H1 (cell line): ENCODE measurements around the gene MMADHC. TPM values are rescaled to one million over a fixed set of nuclear protein-coding genes. Genes with fewer than 3 reads are reported as not detected.

Source experiments
- CTCF ChIA-PET: fragments of 300-600 bp; sonication (Branson Sonifier 250); formaldehyde crosslinking; loops from one replicate; lab custom pipeline; 2021; ENCODE audit not compliant: partially characterized antibody; lab: Charles Lee
- POLR2A ChIA-PET: fragments of 300-600 bp; sonication (Branson Sonifier 250); formaldehyde crosslinking; loops from one replicate; lab custom pipeline; 2021; ENCODE audit warnings: inconsistent platforms; ENCODE audit not compliant: partially characterized antibody; lab: Charles Lee
- DNase-seq, 2 experiments: peaks; one replicate each; pipeline versions ENCODE4 v3.0.0 to v3.0.0-alpha.2; 2010 to 2022; ENCODE audit warnings: low spot score in 2 of 2, low read depth in 1 of 2, mixed read lengths in 1 of 2
- FAIRE-seq: peaks from 2 replicates; lab custom pipeline; 2011; peaks lifted over from hg19 to GRCh38; lab: Jason Lieb, UNC
- H2AFZ ChIP-seq: 2 replicates; pipeline ENCODE4 v1.8.1; 2012; ENCODE audit warnings: low read length, inconsistent platforms
- H2AK5ac ChIP-seq: 2 replicates; pipeline ENCODE4 v1.6.1; 2013; ENCODE audit warnings: low read depth, low read length
- H2BK120ac ChIP-seq: replicated peaks from 2 replicates; pipeline ENCODE3; 2013; ENCODE audit warnings: low read depth, low read length, inconsistent platforms
- H2BK12ac ChIP-seq: 2 replicates; pipeline ENCODE4 v1.6.1; 2013; ENCODE audit warnings: low read depth, low read length
- H2BK15ac ChIP-seq: 2 replicates; pipeline ENCODE4 v1.6.1; 2013; ENCODE audit warnings: low read length
- H2BK20ac ChIP-seq: 2 replicates; pipeline ENCODE4 v1.6.1; 2013; ENCODE audit warnings: low read length
- H2BK5ac ChIP-seq: 2 replicates; pipeline ENCODE4 v1.6.1; 2013; ENCODE audit warnings: low read depth, low read length
- H3K14ac ChIP-seq: 2 replicates; pipeline ENCODE4 v1.6.1; 2013; ENCODE audit warnings: inconsistent platforms; ENCODE audit not compliant: insufficient read length
- H3K18ac ChIP-seq: 2 replicates; pipeline ENCODE4 v1.6.1; 2013; ENCODE audit warnings: low read length; ENCODE audit errors: extremely low read depth
- H3K23ac ChIP-seq: 2 replicates; pipeline ENCODE4 v1.6.1; 2013; ENCODE audit warnings: inconsistent platforms; ENCODE audit not compliant: insufficient read length
- H3K23me2 ChIP-seq: 2 replicates; pipeline ENCODE4 v1.6.1; 2013; ENCODE audit warnings: low read depth, low read length
- H3K27ac ChIP-seq: 2 replicates; pipeline ENCODE4 v1.6.1; 2011; ENCODE audit warnings: low read depth, low read length, inconsistent platforms
- H3K27me3 ChIP-seq, 4 experiments: replicated peaks in 1 of 4; 1 replicate in 1 of 4; 2 replicates in 3 of 4; pipeline versions ENCODE4 v1.6.1 to v1.8.1; 2011 to 2013; ENCODE audit warnings: low read length in 3 of 4, mild to moderate bottlenecking in 3 of 4, inconsistent platforms in 2 of 4, mixed read lengths in 2 of 4, moderate library complexity in 1 of 4; ENCODE audit not compliant: control insufficient read depth in 3 of 4, insufficient read depth in 3 of 4; ENCODE audit errors: extremely low read depth in 1 of 4
- H3K36me3 ChIP-seq, 4 experiments: 2 replicates each; pipeline versions ENCODE4 v1.6.1 to v1.8.1; 2011 to 2013; ENCODE audit warnings: mild to moderate bottlenecking in 4 of 4, low read length in 3 of 4, moderate library complexity in 2 of 4, control low read depth in 1 of 4, inconsistent platforms in 1 of 4; ENCODE audit not compliant: insufficient read depth in 4 of 4, control insufficient read depth in 2 of 4
- H3K4ac ChIP-seq: replicated peaks from 2 replicates; pipeline ENCODE3; 2013; ENCODE audit warnings: low read length, low read depth, mixed read lengths, inconsistent platforms; ENCODE audit not compliant: insufficient read length
- H3K4me1 ChIP-seq, 4 experiments: replicated peaks in 1 of 4; 1 replicate in 1 of 4; 2 replicates in 3 of 4; pipeline versions ENCODE4 v1.6.1 to v1.8.1; 2011 to 2013; ENCODE audit warnings: low read length in 3 of 4, inconsistent platforms in 2 of 4, mixed read lengths in 1 of 4; ENCODE audit not compliant: insufficient read depth in 4 of 4, control insufficient read depth in 3 of 4
- H3K4me2 ChIP-seq, 2 experiments: 2 replicates each; pipeline versions ENCODE4 v1.6.1 to v1.8.1; 2011 to 2013; ENCODE audit warnings: low read depth in 2 of 2, low read length in 2 of 2, control low read depth in 1 of 2, inconsistent platforms in 1 of 2, mild to moderate bottlenecking in 1 of 2; ENCODE audit not compliant: insufficient read depth in 1 of 2
- H3K4me3 ChIP-seq, 4 experiments: fragments of 200-600, 300-600 bp in 1 of 4; sonication (generic), shearing (Covaris generic), sonication (Bioruptor Twin) in 1 of 4; 2 replicates each; pipeline versions ENCODE4 v1.5.1 to v1.8.1; 2011 to 2016; ENCODE audit warnings: low read length in 4 of 4, low read depth in 3 of 4, control low read depth in 2 of 4, inconsistent platforms in 2 of 4, mild to moderate bottlenecking in 2 of 4, mixed read lengths in 1 of 4, moderate library complexity in 1 of 4; ENCODE audit not compliant: insufficient read depth in 2 of 4; ENCODE audit errors: extremely low read depth in 1 of 4
- H3K56ac ChIP-seq: replicated peaks from 2 replicates; pipeline ENCODE3; 2013; ENCODE audit warnings: low read depth, mild to moderate bottlenecking, mixed read lengths, low read length, inconsistent platforms; ENCODE audit not compliant: insufficient read length
- H3K79me1 ChIP-seq: 2 replicates; pipeline ENCODE4 v1.6.1; 2013; ENCODE audit warnings: low read depth, low read length, control low read depth
- H3K79me2 ChIP-seq, 2 experiments: 2 replicates each; pipeline versions ENCODE4 v1.6.1 to v1.8.1; 2012 to 2013; ENCODE audit warnings: low read length in 2 of 2, mild to moderate bottlenecking in 2 of 2, inconsistent platforms in 1 of 2; ENCODE audit not compliant: insufficient read depth in 2 of 2, control insufficient read depth in 1 of 2
- H3K9ac ChIP-seq, 4 experiments: replicated peaks in 1 of 4; 1 replicate in 1 of 4; 2 replicates in 3 of 4; pipeline versions ENCODE4 v1.6.1 to v1.8.1; 2011 to 2013; ENCODE audit warnings: low read depth in 3 of 4, low read length in 3 of 4, control low read depth in 2 of 4, mild to moderate bottlenecking in 2 of 4, moderate library complexity in 2 of 4, inconsistent platforms in 1 of 4; ENCODE audit errors: extremely low read depth in 1 of 4
- H3K9me3 ChIP-seq, 2 experiments: 2 replicates each; pipeline versions ENCODE4 v1.6.1 to v1.8.1; 2012 to 2013; ENCODE audit warnings: mild to moderate bottlenecking in 2 of 2, moderate library complexity in 2 of 2, control low read depth in 1 of 2, inconsistent platforms in 1 of 2, low read depth in 1 of 2, low read length in 1 of 2, mixed read lengths in 1 of 2; ENCODE audit not compliant: insufficient read depth in 2 of 2
- H4K20me1 ChIP-seq, 2 experiments: replicated peaks in 1 of 2; 2 replicates each; pipeline versions ENCODE3 to v1.8.1; 2011 to 2013; ENCODE audit warnings: inconsistent platforms in 2 of 2, low read length in 2 of 2, mild to moderate bottlenecking in 1 of 2; ENCODE audit not compliant: insufficient read depth in 2 of 2, control insufficient read depth in 1 of 2
- H4K5ac ChIP-seq: 2 replicates; pipeline ENCODE4 v1.6.1; 2013; ENCODE audit warnings: low read length, low read depth, mixed read lengths, inconsistent platforms; ENCODE audit not compliant: insufficient read length
- H4K8ac ChIP-seq: 2 replicates; pipeline ENCODE4 v1.8.0; 2013; ENCODE audit warnings: mild to moderate bottlenecking, moderate library complexity, low read length, inconsistent platforms; ENCODE audit not compliant: insufficient read depth; ENCODE audit errors: extremely low read depth
- H4K91ac ChIP-seq: replicated peaks from 2 replicates; pipeline ENCODE3; 2013; ENCODE audit warnings: low read length, mixed read lengths, inconsistent platforms; ENCODE audit not compliant: insufficient read length
- GABPA ChIP-seq: IDR thresholded peaks from 2 replicates; pipeline ENCODE4 v1.6.1; 2011; ENCODE audit warnings: mild to moderate bottlenecking, low read length, moderate library complexity, borderline replicate concordance; ENCODE audit not compliant: insufficient read depth
- polyA plus RNA-seq, 7 experiments: library from polyadenylated mRNA; depleted of rRNA in 3 of 7; stranded (reverse) in 5 of 7; unstranded in 2 of 7; fragments of >200 nt in 5 of 7; fragments of 200-250 nt in 2 of 7; gene quantifications; 1 replicate in 5 of 7; 2 replicates in 1 of 7; 4 replicates in 1 of 7; pipeline versions ENCODE4 v1.2.1 to v1.2.3, GENCODE V29; 2011 to 2013; ENCODE audit warnings: missing spikeins in 2 of 7, mixed read lengths in 2 of 7
- total RNA-seq: library from RNA; stranded (reverse); fragmentation: NEBNext Ultra II Directional; extraction: Animal tissue kit (Norgen Biotek cat#: 25700); gene quantifications from 2 replicates; pipeline ENCODE4 v1.2.1, GENCODE V29; 2021

Gene MMADHC
- total and polyA plus RNA-seq, 2 of the 8 experiments (the other 6 are each of a cell fraction or from before 2014, with no cell fraction given), result 61.1 to 130 TPM

DNA sequence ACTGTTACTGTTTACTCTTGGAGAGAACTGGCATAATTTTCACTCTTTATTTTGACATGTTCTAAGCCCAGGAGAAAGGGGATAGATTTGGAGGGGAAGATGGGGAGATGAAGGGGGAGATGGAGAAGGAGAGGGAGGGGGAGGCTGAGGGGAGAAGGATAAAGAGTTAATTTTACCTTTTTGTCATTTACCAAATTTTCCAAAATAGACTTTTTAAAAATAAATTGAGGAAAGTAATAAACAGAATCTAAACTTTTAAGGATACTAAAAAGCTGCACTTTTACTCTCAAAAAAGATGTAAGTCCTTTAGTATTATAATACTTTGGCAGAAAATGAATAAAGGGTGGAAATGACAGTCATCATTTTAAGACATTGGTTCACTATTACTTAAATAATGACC is 12.3 kb downstream of the MMADHC start:
- no peak overlapping the region for H2BK12ac ChIP-seq
- no peaks in the 10 kb centered on the region for H3K23me2 ChIP-seq
- no peak overlapping the region for H3K14ac ChIP-seq
- no peak overlapping the region for H3K18ac ChIP-seq
- H3K4me2 ChIP-seq, result no peak overlapping the region
- CTCF ChIA-PET, result interaction anchor here (1.3 kb wide), 1 partner anchor 558 kb away, joined by 3 read pairs; no protein-coding TSS in a partner anchor
- no peak overlapping the region for H3K4ac ChIP-seq
- DNase-seq, result no peak
- no peaks in the 10 kb centered on the region for H3K79me1 ChIP-seq
- H3K27ac ChIP-seq, result no peak overlapping the region
- H3K56ac ChIP-seq, result no peak overlapping the region
- no peak overlapping the region for H2AK5ac ChIP-seq
- no peak overlapping the region for H3K9ac ChIP-seq
- no peak overlapping the region for H2BK15ac ChIP-seq
- no peak overlapping the region for H4K91ac ChIP-seq
- no peaks in the 10 kb centered on the region for H3K4me1 ChIP-seq
- no peak overlapping the region for H4K8ac ChIP-seq
- no peak overlapping the region for H4K5ac ChIP-seq
- FAIRE-seq, result no peak
- H2BK5ac ChIP-seq, result no peak overlapping the region
- H3K4me3 ChIP-seq, result no peak overlapping the region
- H2BK20ac ChIP-seq, result no peak overlapping the region
- H3K36me3 ChIP-seq, result peaks cover 14 to 84% (median 40%) of the 10 kb centered on the region in 4 experiments
- POLR2A ChIA-PET, result no interaction called here
- no peaks in the 10 kb centered on the region for H3K27me3 ChIP-seq
- H4K20me1 ChIP-seq, result peaks cover 0 to 1% of the 10 kb centered on the region in 2 experiments
- no peak overlapping the region for H2AFZ ChIP-seq
- no peaks in the 10 kb centered on the region for H3K9me3 ChIP-seq
- H3K23ac ChIP-seq, result no peak overlapping the region
- no peak overlapping the region for H2BK120ac ChIP-seq
- H3K79me2 ChIP-seq, result no peaks in the 10 kb centered on the region
- TF ChIP-seq GABPA, result no peak
